ENCODE measurements around the gene IKBKG. TPM values are rescaled to one million over a fixed set of nuclear protein-coding genes. Genes with fewer than 3 reads are reported as not detected.

Gene IKBKG
- total and polyA plus RNA-seq, 2 donors (not counting 3 experiments of a cell fraction or from before 2014, with no cell fraction given) = 41.2 to 47.8 TPM

DNA sequence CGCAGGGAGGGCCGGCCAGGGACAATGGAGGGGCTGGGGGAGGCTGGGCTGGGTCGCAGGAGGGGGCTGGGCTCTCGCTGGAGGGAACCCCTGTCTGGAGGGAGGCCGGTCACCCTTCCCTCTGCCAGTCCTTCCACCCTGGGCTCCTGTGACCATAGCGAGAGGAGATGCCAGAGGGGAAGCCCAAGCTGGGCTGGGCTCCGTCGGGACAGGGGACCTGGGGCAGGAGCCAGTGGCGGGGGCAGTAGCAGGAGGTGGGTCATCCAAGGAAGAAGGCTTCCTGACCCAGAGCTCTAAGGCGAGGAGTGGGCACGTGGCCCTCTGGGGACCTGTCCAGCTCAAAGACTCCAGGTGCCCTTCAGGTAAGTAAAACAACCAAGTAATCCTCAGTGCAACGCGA is 54.8 kb downstream of the IKBKG start:
- Histone ChIP-seq H3K27me3 (ENCODE audit: control insufficient read depth in 2 of 2, insufficient read depth in 2 of 2, low read length in 2 of 2) (no peaks in the 10 kb centered on the region), H2AFZ (ENCODE audit: low read depth, low read length) (no peak overlapping the region), H3K4me3 (replicated peaks in 1 of 3; ENCODE audit: insufficient read depth in 1 of 3, low read depth in 1 of 3, low read length in 3 of 3) (no peak overlapping the region), H3K36me3 (ENCODE audit: control insufficient read depth in 2 of 2, extremely low read depth in 1 of 2, insufficient read depth in 2 of 2, low read length in 2 of 2) (no peaks in the 10 kb centered on the region), H3K9me3 (replicated peaks; ENCODE audit: control insufficient read depth, insufficient read depth, low read length) (no peaks in the 10 kb centered on the region), H3K27ac (ENCODE audit: insufficient read depth, low read depth, low read length) (no peak overlapping the region), H3K4me1 (ENCODE audit: control insufficient read depth, extremely low read depth, insufficient read depth, low read length) (peaks cover 6% of the 10 kb centered on the region), H4K20me1 (replicated peaks; ENCODE audit: control insufficient read depth, extremely low read depth, insufficient read depth, low read length) (no peaks in the 10 kb centered on the region), H3K9me1 (replicated peaks; ENCODE audit: control insufficient read depth, extremely low read depth, insufficient read depth, low read length) (no peaks in the 10 kb centered on the region), H3K4me2 (ENCODE audit: insufficient read depth, low read length) (no peak overlapping the region), H3K9ac (replicated peaks; ENCODE audit: extremely low read depth, insufficient read depth, low read length) (no peak overlapping the region), H3K79me2 (ENCODE audit: control insufficient read depth, insufficient read depth, low read length) (no peaks in the 10 kb centered on the region)
- BruUV-seq (replicated peaks) = no TSS peak
- DNase-seq (ENCODE audit: low read depth, low spot score) = no peak
- dilution Hi-C loops (cut with MboI; ENCODE audit: extremely low pct_ligation_motif_present, low sequenced_read_pairs) (no loop called here), intact Hi-C loops (cut with micrococcal nuclease) (no loop called here)
- FAIRE-seq = no peak
- POLR2A ChIA-PET = no interaction called here
- TF ChIP-seq POLR2AphosphoS5 (IDR thresholded peaks at IDR 0.05; ENCODE audit: insufficient read depth, low read depth, low read length) (no peak), GATA2 (IDR thresholded peaks at IDR 0.05; ENCODE audit: insufficient read depth, insufficient read length, low read depth, low read length) (no peak), POLR2A (IDR thresholded peaks at IDR 0.05; ENCODE audit: low read depth, low read length) (no peak), EZH2 (IDR thresholded peaks at IDR 0.05; ENCODE audit: borderline replicate concordance, low read depth, low read length, severe bottlenecking) (no peak), MYC (IDR thresholded peaks at IDR 0.05; ENCODE audit: low read depth, low read length) (no peak), JUN (IDR thresholded peaks at IDR 0.05; ENCODE audit: borderline replicate concordance, insufficient read depth, insufficient read length, low read depth) (no peak), FOS (IDR thresholded peaks at IDR 0.05; ENCODE audit: borderline replicate concordance, insufficient read depth, low read length) (no peak)
- TF ChIP-seq, protein P1, sequence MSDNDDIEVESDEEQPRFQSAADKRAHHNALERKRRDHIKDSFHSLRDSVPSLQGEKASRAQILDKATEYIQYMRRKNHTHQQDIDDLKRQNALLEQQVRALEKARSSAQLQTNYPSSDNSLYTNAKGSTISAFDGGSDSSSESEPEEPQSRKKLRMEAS (IDR thresholded peaks at IDR 0.05; ENCODE audit: insufficient read depth, insufficient read length) = no peak
- CTCF ChIA-PET = no interaction called here

GRCh38 chrX:154602766-154603437 is 55.5 kb downstream of the IKBKG start:
- Histone ChIP-seq H4K20me1 (replicated peaks; ENCODE audit: control insufficient read depth, extremely low read depth, insufficient read depth, low read length) (no peaks in the 10 kb centered on the region), H3K4me3 (replicated peaks in 1 of 3; ENCODE audit: insufficient read depth in 1 of 3, low read depth in 1 of 3, low read length in 3 of 3) (no peak overlapping the region), H3K9me1 (replicated peaks; ENCODE audit: control insufficient read depth, extremely low read depth, insufficient read depth, low read length) (no peaks in the 10 kb centered on the region), H3K4me2 (ENCODE audit: insufficient read depth, low read length) (no peak overlapping the region), H3K9ac (replicated peaks; ENCODE audit: extremely low read depth, insufficient read depth, low read length) (no peak overlapping the region), H2AFZ (ENCODE audit: low read depth, low read length) (no peak overlapping the region), H3K27ac (ENCODE audit: insufficient read depth, low read depth, low read length) (no peak overlapping the region), H3K36me3 (ENCODE audit: control insufficient read depth in 2 of 2, extremely low read depth in 1 of 2, insufficient read depth in 2 of 2, low read length in 2 of 2) (no peaks in the 10 kb centered on the region), H3K4me1 (ENCODE audit: control insufficient read depth, extremely low read depth, insufficient read depth, low read length) (peaks cover 6% of the 10 kb centered on the region), H3K27me3 (ENCODE audit: control insufficient read depth in 2 of 2, insufficient read depth in 2 of 2, low read length in 2 of 2) (no peaks in the 10 kb centered on the region), H3K79me2 (ENCODE audit: control insufficient read depth, insufficient read depth, low read length) (no peaks in the 10 kb centered on the region), H3K9me3 (replicated peaks; ENCODE audit: control insufficient read depth, insufficient read depth, low read length) (no peaks in the 10 kb centered on the region)
- no peak for FAIRE-seq
- POLR2A ChIA-PET = no interaction called here
- no TSS peak for BruUV-seq (replicated peaks)
- CTCF ChIA-PET = no interaction called here
- intact Hi-C loops (cut with micrococcal nuclease) = no loop called here
- TF ChIP-seq POLR2A (IDR thresholded peaks at IDR 0.05; ENCODE audit: low read depth, low read length) = no peak
- no peak for DNase-seq (ENCODE audit: low read depth, low spot score)
- dilution Hi-C loops (cut with MboI; ENCODE audit: extremely low pct_ligation_motif_present, low sequenced_read_pairs) = no loop called here

All from endothelial cell of umbilical vein (primary cell).